Measurements from ENCODE around the gene PASK.
"Not testable (repeated sequence)": the region's sequence is repeated elsewhere in the genome, so short reads cannot be mapped to it uniquely, and the experiment has no call there.

The PASK gene

DNA sequence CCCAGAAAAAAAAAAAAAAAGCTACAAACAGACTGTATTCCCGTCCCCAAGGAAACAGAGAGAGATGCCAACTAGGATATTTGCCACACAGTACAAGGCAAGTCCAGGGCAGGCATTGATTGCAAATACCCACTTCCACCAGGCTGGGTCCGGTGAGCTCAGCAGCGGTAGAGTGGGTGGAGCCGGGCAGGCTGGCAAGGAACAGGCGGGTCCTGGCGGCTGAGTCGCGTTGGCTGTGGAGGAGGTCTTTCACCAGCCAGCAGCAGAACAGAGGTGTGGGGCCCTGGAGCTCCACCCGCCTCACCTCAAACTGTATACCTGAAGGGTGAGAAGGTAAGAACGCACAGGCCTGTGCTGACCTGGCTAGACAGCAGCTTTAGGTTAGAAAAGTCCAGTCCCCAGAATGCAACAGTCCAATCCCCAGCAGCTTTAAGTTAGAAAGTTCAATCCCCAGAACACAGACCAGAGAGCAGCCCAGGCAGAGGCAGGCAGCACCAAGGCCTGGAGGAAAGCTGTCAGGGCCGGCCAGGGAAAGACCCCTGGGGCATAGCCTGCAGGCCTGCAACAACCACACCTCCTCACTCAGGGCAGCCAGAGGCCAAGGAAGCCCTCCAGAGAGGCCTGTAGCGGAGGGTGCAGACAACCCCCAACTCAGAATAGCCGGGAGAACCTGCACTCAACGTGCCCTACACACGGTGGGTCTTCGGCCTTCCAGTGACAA is 25.3 kb downstream of the PASK start:
- DNase-seq: no peak

DNA sequence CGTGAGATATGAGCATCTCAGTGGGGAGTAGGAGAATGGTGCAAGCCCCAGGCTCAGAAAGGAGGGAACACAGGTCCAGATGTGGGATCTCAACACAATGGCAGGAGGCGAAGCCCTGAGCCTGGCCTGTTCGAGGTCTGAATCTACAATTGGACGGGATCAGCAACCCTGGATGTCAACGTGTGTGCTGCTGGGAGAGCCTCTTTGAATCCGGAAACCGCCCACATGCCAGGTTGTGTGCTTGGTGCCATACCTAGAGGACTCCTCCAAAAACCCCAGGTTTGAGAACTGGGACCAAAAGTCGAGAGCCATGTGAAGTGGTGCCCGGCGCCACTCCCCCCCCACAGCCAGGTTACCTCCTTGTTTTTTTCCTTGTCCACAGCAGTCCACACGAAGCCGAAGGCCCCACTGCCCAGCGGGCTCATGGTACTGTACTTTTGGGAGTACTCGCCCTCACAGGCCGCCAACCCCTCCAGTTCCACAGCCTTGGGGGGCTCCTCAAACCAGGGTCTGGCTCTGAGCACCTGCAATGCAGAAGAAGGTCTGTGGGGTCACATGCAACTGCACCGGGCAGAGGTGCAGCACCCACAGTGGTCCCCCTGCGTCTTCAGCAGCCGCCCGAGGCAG is 26.8 kb downstream of the PASK start:
- no peak for DNase-seq

DNA sequence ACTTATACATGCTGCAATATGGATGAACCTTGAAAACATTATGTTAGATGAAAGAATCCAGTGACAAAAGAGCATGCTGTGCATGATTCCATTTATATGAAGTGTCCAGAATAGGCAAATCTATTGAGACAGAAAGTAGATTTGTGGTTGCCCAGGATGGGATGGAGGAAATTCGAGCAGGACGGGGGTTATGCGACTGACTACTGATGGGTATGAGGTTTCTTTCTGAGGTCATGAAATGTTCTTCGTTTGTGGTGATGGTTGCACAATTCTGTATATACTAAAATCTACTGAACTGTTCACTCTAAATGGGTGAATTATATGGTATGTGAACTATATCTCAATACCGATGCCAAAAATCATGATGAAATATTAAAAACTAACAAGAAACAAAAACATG is 28.3 kb downstream of the PASK start:
- DNase-seq: no peak

DNA sequence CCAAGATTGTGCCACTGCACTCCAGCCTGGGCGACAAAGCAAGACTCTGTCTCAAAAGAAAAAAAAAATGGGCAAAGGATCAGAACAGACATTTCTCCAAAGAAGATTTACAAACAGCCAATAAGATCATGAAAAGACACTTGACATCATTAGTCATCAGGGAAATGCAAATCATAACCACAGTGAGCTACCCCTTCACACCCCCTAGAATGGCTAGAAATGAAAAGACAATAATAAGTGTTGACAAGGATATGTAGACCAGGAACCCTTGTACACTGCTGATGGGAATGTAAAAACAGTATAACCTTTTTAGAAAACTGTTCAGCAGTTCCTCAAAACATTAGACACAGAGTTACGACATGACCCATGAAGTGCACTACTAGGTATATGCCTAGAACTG is 28.8 kb downstream of the PASK start:
- DNase-seq: no peak

DNA sequence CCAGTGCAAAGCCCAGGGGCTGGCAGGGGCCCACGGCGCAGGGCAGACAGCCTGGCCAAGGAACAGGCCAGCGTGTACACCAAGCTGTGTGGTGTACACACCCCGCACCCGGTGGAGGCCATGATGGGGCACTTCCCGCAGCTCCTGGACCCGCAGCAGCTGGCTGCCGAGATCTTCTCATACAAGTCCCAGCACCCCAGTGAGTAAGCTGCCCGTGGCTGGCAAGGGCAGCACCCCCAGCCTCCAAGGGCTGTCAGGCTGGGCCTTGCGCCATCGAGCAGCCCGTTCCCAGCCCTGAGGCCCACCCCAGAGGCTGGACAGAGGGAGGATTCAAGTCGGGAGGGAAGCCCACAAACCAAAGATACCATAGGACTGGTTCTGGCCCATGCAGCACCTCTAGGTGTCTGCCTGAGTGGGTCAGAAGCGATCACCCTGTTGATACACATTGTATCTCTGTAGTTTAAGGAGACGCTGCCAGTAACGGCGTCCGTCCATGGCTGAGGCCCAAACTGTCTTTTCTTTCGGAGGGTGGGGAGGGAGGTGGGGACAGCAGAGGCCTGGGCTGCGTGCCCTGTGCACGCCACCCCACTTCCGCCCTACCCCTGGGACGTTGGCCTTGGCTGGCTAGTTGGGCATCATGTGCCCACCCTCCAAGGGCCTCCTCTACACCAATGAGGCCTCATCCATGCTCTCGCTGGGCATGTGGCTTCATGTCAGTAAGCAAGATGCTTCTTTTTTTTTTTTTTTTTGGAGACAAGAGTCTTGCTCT is 30.4 kb downstream of the PASK start:
- no peak for DNase-seq

DNA sequence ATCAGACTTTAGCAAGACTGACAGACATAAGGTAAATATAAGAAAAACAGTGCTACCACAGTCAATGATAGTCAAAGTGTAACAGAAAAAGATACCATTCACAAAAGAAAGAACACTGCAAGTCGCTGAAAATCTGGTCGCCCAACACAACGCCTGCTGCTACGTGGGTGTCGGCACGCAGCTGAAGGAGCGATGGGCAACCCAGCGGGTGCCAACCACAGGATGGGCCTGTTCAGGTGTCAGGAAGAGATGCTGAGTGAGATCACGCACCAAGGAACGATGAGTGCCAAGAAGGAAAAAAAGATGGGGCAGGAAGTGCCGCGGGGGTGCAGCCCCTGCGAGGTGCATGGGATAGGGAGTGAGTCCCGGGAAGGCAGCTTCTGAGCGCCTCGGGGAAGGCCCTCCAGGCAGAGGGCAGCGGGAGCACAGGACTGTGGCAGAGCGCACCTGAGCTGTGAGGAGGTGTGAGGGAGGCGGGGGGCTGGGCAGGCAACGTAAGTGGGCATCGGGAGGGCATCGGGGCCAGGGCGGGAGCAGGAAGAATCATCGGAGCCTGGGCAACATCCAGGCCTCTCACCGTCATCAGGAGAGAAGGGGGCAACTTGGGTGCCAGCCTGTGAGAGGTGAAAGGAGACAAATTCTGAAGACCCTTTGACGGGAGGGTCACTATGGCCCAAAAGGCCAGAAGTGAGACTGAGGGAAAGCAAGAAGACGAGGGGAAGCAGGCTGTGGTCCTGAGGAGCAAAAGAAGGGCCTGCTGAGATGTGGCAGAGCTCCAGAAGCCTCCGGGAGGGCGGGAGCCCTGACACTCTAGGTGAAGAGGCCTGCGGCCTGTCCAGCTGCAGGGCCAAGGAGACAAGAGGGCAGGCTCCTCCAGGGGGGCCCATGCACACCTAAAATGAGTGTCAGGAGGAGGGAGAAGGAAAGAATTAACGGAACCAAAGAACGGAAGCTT is 32.4 kb downstream of the PASK start:
- DNase-seq: no peak

DNA sequence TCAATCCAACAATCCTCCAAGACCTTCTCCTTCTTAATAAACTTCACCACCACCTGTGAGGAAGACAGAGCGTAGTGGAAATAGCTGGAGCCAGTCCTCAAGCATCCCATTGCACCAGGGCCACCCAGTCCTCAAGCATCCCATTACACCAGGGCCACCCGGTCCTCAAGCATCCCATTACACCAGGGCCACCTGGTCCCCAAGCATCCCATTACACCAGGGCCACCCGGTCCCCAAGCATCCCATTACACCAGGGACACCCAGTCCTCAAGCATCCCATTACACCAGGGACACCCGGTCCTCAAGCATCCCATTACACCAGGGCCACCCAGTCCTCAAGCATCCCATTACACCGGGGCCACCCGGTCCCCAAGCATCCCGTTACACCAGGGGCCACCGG is 33.9 kb downstream of the PASK start:
- DNase-seq: no peak

DNA sequence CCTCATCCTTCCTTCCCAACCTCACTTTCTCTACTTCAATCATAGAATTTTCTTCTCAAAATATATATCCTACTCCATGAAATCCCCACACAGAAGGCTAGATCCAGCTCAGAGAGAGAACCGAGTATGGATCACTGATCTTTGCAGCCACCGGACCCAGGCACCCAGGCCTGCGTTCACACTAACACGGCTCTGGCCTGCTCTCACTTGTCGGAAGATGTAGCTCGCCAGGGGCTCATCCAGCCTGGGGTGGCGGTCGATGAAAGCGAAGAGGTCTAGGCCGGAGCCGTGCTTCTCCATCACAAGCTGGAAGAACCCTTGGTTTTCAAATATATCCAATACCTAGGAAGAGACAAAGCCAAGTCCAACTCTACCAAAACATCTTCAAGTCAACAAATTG is 34.4 kb downstream of the PASK start:
- DNase-seq: no peak

DNA sequence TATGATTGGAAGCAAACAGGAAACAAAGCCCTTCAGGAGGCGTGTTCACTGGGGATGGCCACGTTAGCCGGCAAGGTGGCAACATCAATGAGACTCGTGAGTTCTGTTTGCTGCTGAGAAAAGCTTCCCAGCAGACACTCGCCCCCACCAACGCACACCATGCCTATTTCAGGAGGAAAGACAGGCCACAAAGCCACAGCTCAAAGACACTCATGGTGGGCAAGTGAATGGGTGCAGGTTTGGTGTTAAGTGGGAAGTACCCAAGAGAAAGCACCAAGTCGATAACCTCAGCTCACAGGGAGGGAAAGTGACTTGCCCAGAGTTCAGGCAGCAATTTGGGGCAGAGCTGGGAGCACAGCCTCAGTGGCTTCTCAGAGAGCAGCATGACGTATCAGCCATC is 36.7 kb downstream of the PASK start:
- DNase-seq: no peak

DNA sequence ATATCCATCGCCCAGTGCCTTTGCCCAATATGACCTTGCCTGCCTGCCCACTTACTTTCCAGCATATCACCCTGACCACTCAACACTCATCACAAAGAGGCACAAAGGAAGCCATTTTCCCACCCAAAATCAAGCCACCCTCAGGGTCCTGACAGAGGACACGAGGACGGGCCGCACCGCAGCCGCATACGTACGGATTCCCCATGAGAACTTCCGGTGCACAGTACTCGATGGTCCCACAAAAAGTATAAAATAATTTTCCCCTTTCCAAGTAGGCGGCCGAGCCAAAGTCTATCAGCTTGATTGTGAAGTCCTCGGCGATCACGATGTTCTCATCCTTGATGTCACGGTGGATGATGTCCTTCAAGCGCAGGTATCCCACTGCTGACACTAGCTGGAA is 37.2 kb downstream of the PASK start:
- DNase-seq: no peak

DNA sequence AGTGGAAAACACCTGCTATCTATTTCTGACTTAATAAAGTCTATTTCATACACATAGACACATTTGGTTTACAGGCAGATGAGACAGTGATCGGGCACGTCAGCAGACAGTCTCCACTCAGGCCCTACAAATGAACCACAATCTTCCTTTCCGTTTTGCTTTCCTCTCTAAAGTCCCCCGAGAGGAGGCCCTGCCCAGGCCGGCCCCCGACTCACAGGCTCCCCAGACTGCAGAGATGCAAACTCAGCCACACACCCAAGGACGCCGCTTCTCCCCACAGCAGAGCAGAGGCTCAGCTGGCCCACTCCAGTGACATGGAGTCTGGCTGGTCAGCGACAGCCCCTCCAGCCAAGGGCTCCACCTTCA is 37.8 kb downstream of the PASK start:
- no peak for DNase-seq

DNA sequence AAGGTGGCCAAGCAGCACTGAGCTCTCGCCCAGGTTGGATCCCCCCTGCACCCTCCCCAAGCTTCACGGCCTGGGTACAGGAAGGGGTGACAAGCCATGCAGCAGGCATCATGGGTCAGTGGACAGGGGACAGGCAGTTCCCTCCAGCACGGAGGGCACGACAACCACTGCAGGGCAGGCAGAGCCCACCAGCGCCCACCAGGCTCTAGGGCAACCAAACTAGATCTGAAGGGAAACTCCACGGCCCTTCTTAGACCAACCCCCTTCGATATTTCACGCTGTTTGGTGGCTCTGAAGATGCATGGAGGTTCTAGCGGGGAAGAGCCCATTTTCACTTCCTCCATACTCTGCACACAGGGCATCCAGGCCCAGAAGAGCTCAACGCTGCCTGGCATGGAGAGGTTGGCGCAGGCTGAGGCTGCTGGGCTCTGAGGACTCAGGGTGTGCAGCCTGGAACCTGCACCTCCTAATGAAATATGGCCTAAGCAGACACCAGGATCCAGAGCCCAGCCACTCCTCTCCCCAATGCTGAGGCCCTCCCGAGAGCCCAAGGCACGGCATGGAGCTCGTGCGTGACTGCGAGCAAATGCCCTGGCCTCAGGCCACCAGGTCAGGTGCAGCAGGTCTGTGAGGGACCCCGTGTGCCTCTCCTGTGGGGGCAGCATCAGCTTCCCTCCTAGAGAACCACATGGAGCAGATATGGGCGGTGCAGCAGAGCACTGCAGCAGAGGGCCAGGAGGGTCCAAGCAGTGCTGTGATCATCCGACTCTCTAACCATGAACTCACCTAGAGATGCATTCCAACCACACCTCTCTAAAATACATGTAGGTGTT is 38.4 kb downstream of the PASK start:
- DNase-seq: no peak

DNA sequence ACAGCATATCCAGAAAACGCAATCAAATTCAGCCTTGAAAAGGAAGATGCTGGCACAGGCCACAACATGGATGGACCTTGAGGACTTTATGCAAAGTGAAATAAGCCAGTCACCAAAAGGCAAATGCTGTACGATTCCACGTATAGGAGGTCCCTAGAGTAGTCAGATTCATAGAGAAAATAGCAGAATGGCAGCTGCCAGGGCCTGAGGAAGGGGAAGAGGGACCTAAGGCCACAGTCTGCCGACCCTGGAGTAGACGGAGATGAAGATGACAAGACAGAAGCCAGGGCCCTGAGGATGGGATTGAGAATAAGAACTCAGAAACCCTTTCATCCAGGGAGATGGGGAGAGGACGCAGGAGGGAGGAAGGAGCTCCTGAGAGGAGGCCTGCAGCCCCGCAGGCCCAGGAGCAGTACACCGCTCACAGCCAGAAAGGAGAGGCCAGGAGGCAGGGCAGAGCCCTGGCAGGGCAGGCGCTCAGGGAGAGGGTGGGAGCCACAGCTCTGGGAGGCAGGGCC is 39.1 kb downstream of the PASK start:
- DNase-seq: no peak

DNA sequence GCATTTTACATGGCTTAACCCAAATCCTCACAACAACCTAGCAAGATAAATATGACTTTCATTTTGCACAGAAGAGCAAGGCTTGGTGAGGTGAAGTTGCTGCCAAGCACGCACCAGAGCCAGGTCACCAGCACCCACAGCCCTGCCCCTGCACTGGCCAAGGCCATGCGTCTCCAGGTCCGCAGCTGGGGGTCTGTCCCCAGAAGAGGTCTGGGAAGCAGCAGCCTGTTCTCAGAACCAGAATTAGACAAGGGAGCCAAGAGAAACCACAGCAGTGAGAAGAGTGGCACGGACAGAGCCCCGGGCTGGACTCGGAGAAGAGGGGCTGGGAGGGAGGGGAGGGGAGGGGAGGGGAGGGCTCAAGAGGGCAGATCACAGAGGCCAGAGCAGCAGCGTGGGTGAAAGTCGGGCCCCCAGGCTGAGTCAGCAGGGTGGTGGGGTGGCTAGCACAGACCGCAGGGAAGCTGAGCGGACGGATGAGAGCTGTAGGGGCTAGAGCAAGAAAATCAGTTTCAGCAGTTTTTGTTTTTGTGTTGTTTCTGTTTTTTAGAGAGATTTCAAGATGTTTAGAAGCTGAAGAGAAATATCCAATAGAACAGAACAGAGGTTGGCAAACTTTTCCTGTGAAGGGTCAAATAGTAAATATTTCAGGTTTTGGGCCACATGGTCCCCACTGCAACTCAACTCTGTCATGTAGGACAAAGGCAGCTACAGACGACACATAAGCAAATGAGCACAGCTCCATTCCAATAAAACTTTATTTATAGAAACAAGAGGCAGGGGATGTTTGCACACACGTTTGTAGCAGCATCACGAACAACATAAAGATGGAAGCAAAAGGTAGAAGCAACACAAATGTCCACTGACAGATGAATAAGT is 39.8 kb downstream of the PASK start:
- no peak for DNase-seq

DNA sequence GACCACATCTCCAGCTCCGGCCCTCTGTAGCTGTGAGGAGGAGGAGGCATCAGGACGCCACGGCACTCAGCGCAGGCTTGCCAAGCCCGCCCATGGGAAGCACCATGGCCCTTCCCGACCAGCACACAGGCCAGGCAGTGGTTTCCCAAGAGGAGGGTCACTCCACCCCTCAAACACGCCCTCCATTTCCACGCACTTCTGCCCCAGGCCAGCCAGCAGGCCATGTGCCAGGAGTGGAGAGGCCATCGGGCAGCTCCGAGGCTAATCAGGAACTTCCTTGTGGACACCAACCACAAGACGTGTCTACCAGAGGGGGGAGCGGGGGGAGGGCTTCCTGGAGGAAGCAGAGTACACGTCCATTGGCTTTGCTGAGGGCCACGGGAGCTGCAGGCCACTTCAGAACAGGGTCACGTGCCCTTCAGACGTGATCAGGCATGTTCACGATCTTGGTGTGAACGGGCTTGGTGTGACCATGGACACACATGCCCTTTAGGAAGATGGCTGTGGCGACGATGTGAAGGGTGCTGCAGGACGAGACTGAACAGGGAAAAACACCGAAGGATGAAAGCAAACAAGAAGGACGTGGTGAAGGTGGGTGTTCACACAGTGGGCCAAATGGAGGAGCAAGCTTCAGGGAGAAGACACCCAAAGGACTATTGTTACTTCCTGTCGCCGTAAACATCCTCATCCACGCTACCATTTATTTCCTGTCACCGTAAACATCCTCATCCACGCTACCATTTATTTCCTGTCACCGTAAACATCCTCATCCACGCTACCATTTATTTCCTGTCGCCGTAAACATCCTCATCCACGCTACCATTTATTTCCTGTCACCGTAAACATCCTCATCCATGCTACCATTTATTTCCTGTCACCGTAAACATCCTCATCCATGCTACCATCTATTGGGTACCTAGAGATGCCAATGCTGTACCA is 40.7 kb downstream of the PASK start:
- no peak for DNase-seq

DNA sequence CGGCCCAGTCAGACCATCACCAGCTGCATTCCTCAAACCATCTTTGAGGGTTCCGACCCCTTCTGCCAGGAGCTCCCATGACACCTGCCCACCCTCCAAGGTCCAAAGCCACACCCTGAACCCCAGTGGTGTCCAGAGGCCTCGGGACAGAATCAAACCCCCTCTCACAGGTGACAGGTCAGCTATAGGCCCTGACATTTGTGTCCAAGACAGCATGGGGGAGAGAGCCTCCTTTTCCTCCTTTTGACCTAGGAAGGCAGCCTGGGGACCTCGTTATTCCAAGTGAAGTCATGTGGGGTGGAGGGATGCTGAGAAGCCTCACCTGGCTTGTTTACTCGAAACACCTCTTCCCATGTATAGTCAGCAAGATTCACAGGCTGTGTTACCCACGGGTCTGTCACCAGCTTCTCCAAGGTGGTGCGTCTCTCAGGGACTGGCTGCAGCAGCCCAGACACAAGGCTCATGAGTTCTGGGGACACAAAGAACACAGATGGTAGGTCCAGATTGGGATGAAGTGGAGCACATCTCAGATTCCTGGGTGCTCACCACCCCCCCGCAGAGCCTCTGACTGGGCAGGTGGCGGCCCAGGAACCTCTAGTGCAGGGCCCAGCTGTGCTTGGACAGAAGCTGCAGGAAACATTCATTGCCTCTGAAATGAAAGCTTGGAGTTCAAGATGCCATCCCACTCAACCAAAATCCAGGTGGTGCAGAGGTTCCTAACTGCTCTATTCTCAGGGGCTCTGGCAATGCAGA is 42.1 kb downstream of the PASK start:
- no peak for DNase-seq

DNA sequence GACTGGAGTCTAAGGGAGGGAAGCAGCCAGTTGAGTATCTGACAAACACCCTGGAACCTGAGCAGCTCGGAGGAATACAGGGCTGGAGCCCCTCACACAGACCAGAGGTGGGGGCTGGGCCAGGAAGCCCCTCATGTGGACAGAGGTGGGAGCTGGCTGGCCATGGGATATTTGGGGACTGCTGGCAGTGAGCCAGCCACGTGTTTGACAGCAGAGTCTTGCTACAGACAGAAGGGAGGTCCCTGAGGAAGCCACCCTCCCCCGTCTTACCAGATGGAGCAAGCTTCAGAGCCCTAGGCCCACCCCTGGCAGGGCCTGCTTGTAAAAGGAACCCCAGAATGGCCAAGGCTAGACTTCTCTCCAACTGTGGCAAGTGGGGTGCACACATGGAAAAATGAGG is 43.6 kb downstream of the PASK start:
- no peak for DNase-seq

DNA sequence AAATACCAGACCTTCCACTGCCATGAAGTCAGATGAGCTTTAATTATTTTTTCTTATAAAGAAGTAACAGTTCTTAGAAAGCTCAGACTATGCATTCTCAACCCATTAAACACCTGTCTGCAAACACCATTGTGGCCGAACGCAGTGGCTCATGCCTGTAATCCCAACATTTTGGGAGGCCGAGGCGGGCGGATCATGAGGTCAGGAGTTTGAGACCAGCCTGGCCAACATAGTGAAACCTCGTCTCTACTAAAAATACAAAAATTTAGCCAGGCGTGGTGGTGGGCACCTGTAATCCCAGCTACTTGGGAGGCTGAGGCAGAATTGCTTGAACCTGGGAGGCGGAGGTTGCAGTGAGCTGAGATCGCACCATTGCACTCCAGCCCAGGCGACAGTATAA is 44.7 kb downstream of the PASK start:
- DNase-seq: not testable (repeated sequence)

DNA sequence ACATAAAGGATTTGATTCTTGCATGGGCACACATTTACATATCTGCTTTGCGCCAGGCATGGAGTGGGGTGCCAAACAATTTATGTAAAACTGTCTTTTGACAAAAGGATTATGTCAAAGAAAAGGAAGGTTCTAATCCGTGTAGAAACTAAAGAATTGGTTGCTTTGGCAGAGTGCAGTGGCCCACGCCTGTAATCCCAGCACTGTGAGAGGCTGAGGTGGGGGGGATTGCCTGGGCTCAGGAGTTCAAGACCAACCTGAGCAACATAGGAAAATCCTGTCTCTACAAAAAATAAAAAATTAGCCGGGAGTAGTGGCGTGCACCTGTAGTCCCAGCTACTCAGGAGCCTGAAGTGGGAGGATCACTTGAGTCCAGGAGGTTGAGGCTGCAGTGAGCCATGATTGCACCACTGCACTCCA is 46.1 kb downstream of the PASK start:
- no peak for DNase-seq
